GM19452 (cell line): Measurements from ENCODE around the gene LRRC47.

Experiments used
- ATAC-seq: cut with Tn5 transposase; IDR thresholded peaks from one replicate; pipeline ENCODE4 v1.9.1; 2021; ENCODE audit not compliant: unreplicated experiment

Gene LRRC47

DNA sequence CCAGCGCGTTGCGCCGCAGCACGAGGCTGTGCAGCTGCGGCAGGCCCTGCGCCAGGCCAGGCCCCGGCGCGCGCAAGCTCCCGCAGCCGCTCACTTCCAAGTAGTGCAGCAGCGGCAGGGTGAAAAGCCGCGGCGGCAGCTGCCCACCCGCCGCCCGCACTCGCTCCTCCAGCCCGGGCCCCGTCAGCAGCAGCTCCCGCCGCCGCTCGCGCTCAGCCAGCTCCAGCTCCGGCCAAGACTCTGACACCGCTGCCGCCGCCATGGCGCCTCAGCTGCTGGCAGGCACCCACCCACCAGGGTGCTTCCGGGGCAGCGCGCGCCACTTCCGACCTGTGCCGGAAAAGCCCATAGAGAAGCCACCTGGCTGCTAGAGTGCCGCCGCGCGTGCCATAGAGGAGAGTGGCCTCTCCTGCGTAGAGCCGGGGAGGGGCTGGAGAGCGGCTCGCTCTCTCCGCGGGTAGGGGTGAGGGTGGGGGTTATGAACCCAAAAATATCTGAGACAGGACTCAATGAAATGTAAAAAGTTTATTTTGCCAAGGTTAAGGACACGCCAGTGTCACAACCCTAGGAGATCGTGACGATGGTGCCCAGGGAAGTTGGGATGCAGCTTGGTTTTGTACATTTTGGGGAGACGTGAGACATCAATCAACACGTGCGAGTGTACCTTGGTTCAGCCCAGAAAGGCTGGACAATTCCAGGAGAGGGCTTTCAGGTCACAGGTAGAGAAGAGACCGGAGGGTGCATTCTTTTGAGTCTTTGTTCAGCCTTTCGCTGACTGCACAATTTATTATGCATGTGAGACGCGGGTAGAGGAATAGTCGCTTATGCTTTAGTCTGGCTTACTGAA lies at the start of gene LRRC47:
TSS of gene LRRC47 (minus strand) at position 284 of the 847 bp plus-strand sequence. CDS start at position 262, 22 bp downstream.
- peak; percentile 98 for ATAC-seq

DNA sequence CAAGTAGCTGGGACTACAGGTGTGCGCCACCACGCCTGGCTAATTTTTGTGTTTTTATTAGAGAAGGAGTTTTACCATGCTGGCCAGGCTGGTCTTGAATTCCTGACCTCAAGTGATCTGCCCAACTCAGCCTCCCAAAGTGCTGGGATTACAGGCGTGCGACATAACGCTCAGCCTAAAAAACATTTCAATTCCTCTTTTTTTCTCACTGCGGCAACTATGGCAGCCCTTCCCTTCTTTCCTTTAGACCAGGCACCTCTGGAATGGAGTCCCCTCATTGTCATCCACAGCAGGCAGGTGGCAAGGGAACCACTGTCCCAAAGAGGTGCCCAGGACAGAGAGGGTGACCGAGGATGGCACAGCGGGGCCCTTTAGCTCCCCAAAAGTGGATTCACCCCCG lies 46.6 kb upstream of the LRRC47 start:
- ATAC-seq, result no peak

DNA sequence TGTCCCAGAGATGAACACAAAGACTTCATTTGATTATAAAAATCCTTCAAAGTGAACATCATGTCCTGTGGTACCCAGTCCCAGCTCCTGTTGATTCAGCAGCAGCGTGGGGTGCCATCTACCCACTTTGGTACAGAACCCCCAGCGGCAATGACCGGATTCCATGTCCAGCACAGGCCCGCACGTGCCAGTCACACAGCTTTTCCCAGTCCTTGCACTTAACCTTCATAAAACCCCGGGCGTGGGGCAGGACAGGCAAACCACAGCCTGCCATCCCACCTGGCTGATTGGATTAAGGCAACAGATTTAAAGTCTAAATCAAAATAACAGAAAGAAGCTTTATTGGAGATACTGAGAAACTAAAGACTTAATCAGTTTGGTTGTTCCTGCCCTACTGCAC lies 45.2 kb upstream of the LRRC47 start:
- ATAC-seq, result no peak

DNA sequence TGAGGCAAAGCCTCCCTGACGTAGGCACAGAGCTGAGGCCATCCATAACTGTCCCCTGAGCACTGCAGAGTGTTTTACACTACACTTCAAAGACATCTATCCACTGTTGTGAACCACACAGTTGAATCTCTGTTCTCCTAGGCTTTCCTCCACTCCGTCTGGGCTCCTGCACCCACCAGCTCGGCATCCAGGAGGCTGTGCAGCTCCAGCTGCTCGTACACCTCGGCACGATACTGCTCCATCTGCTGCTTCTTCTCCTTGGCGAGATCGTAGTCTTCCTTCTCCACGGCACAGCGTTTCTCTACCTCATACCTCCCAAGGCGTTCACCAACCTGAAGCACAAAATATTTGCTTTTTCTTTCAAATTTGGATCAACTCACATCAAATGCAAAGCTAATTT lies 42.5 kb upstream of the LRRC47 start:
- no peak for ATAC-seq

DNA sequence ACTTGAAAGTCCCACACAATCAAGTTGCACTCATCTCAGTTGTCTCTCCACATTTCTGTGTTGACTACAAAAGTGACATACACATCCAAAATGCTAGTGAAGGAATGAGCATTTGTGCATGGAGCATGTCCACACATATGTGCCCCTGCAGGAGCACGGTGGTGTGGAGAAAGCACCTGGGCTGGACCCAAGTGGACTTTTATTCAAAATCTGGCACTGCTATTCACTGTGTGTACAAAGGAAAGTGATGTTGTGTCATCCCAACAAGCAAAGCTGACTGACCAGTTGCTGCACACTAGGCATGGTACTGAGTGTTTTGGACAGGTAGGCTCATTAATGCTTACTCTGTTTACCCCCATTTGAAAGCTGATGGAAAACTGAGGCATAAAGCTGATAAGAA lies 41.4 kb upstream of the LRRC47 start:
- no peak for ATAC-seq

DNA sequence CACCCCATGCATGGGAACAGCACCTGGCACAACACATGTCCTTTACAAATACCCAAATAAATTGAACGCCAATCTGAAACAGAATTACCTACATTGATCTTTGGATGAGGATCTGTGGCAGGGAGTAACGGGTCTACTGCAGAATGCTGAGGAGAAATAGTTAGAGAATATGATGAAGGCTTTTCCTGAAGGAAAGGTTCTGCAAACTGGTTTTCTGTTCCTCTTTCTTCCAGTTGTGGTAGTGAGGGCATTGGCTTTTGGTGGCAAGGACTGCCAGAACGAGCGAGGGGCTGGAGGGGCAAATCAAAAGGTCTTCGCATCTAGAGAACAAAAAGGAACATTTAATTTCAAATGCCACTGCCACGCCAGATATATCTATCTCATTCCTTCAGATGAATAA lies 40.9 kb upstream of the LRRC47 start:
- no peak for ATAC-seq

DNA sequence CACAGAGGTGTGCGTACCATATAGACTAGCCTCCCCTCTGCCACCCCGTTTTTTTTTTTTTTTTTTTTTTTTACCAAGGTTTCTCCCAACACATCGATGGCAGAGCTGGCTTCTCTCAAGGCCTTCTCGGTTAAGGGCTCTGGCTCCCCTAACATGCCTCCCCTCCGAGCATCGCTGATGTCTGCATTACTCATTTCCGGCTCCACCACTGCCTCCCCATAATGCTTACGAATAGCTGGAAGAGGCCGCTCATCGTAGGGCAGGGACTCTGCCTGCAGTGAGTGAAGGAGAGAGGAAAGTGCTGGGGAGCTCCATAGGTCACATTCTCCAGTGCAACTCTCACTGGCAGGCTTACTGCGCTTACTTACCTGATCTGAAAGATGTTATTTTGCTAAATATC lies 40.1 kb upstream of the LRRC47 start:
- no peak for ATAC-seq

DNA sequence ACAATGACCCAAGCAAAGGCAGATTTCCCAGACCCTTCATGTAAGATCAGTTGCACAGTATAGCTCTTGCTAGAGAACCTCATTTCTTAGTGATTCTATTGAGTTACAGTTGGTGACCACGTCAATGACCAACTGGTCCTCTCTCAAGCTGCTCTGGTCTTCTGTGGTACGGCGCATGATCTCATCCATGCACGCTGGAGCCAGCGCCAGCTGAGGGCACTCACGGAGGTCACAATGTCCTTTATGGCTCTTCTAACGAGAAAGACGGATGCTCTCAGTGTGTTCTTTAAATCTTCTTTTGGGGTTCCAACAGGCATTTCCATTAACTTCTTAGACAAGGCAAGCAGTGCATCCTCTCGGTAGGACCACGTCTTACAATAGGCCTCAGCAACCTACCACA lies 38.4 kb upstream of the LRRC47 start:
- no peak for ATAC-seq

DNA sequence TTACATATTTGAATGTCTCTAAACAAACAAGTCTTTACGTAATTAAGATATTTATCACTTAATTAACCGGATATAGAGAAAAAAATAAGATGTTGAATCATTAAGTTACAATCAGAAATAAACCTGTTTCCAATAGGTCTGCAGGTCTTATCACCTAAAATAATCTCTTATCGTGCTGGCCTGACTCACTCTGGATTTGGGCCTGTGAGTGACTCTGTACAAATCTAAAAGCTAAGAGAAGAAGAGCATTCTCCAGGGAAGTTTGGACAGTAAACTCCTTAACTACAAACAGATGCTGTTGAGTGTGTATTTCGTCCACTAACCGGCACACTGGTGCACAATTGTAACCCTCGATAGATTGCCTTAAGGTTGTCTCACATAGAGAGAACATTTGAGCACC lies 35.4 kb upstream of the LRRC47 start:
- no peak for ATAC-seq

DNA sequence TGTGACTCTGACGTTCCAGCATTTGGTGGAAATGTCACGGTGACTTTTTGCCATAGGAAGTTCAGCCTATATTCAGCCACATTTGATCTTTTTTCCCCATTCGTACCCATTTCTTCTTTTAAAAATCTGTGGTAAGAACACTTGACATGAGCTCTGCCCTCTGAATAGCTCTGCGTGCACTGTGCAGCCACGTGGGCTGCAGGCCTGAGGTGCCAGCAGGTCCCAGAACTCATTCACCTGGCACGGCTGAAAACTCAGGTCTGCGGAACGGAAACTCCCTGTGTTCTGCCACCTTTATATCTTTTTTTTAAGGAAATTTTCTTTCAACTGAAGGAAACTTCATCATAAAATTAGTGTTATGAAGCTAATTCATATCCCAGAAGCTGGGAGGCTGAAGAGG lies 32.1 kb upstream of the LRRC47 start:
- no peak for ATAC-seq

DNA sequence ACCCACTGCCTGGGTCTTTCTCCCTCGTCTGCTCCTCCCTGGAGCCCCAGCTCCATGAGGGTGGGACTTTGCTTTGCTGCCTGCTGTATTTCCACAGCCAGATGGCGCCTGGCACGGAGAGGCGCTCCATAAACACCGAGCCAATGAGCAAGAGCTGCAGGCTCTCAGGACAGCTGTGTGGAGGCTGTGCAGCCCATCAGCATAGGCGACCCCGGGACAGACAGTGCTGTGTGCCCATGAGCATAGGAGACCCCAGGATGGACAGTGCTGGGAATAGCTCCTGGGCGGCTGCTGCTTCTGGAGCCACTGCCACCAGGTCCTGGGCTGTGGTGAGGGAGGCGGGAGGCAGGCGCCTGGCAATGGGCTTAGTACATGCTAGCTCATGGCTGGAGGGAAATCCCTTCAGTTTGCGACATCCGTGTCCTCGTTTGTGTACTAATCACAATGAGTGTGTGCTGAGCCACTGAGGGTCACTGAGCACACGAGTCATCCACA lies 31.6 kb upstream of the LRRC47 start:
- no peak for ATAC-seq

DNA sequence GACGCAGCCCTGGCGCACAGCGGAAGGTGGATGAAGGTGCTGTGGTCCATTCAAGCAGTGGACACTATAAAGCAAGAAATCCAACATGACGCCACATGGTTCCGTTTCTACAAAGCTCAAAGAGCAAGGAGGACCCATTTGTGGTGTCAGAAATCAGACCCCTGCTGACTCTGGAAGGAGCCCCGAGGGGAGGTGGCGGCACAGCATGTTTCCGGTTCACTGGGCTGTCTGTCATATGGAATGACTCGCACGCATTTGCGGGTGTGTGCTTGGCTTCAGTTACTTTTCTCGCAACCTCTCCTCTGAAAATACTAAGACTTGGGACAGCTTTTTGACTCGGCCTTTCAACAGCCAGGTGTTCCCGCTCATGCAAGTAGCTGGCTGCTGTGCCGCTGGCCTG lies 29.1 kb upstream of the LRRC47 start:
- no peak for ATAC-seq

DNA sequence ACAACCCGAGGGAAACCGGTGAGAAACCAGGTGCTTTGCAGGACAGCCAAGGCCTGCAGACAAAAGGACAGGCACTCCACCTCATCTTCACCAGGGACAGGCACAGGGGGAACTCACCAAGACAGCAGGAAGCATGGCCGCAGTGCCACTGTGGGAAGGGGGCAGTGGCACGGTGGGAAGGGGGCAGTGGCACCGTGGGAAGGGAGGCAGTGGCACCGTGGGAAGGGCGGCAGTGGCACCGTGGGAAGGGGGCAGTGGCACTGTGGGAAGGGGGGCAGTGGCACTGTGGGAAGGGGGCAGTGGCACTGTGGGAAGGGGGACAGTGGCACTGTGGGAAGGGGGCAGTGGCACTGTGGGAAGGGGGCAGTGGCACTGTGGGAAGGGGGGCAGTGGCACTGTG lies 28.4 kb upstream of the LRRC47 start:
- no peak for ATAC-seq

DNA sequence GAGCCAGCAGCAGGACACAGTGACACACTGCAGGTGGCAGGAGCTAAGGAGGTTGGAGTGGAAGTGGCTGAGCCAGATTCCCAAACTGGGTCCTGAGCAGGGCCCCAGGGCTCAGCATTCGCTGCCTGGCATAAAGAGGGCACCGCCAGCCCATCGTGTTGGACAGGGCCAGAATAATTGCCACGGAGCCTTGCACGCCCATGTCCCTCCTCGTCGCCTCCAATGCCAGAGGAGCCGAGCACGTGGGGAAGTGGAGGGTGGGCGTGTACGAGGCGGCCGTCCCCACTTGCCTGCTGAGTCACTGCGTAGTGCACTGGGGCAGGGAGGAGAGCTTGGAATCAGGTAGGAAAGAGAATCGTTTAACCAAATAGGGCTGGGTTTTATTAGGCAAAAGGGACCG lies 26.1 kb upstream of the LRRC47 start:
- ATAC-seq, result no peak

DNA sequence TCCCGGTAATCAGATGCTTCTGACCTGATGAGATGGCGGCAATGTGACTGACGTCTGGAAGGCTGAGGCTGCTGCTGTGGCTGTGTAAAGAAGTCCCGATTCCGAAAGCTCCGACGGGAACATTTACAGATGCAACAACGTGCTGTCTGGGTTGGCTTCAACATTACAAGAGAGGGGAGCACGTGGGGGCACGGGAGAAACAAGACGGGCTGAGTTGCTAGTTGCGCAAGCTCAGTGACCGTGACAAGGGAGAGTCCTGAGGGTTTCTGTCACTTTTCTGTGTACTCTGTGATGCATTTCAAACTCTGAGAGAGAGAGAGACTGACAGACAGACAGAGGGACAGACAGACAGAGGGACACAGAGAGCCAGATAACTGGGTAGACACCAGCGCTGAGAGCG lies 25.6 kb upstream of the LRRC47 start:
- no peak for ATAC-seq

DNA sequence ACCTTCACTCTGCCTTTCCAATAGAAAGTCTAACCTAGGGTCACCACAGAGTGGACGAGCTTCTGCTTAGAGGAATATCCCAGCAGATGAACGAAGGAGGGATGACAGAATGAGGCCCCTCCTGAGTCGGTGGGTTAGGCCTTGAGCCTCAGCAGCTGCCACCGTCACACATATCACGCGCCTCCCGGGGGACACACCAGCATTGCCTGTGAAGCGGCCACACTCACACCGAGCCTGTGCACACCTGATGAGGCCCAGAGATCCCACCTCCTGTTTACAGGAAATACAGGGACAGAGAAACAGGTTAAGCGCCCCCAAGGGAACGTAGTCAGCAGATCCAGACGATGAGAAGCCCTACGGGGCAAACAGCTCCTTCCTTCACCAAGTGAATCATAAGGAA lies 25.1 kb upstream of the LRRC47 start:
- no peak for ATAC-seq

DNA sequence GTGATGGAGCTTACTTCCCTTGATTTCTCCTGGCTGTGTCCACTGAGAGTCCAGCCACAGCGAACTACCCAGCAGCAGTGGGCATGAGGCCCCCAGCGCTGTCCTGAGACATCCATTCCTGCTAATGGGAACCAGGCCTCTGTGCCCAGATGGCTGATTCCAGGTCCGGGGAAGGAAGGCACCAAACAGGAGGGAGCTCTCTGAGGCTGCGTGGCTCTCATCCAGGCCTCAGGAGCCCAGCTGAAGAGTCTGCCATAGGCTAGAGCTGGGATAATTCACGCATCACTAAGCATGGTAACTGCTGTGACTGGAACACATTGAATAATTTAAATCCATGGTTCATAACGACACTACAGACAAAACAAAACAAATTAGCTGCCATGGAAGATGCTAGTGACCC lies 24.7 kb upstream of the LRRC47 start:
- no peak for ATAC-seq

DNA sequence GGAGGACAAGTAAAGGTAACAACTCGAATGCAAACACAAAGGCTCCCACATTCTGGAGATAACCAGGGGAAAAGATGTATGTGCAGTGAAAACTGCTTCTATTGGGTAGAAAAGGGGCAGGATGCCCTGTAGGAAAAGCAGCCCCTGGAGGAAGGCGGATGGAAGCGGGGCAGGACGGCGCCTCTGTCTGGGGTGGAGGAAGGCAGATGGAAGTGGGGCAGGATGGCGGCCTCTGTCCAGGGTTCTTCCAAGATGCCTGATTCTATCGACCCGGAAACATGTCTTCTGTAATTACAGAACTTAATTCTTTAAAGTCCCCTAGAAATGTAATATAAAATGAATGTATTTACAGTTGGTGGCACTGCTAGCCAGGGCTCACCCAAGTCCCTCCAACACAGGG lies 24.0 kb upstream of the LRRC47 start:
- ATAC-seq, result no peak

DNA sequence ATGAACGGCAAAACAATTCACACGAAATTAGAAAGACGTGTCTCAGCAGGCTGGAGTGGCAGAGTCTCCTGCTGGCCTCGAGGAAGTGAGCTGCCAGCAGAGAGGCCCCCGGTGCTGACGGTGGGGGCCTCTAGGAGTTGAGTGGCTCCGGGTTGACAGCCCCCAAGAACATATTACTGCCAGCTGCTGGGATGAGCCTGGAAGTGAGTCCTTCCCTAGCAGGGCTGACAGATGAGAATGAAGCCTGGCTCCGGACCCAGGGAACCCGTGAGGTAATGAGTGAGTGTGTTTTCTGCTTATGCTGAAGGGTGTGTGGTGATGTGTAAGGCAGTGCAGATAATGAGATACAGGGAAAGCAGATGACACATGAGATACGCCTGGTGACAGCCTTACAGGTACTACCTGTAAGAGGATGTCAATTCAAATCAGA lies 23.5 kb upstream of the LRRC47 start:
- no peak for ATAC-seq

DNA sequence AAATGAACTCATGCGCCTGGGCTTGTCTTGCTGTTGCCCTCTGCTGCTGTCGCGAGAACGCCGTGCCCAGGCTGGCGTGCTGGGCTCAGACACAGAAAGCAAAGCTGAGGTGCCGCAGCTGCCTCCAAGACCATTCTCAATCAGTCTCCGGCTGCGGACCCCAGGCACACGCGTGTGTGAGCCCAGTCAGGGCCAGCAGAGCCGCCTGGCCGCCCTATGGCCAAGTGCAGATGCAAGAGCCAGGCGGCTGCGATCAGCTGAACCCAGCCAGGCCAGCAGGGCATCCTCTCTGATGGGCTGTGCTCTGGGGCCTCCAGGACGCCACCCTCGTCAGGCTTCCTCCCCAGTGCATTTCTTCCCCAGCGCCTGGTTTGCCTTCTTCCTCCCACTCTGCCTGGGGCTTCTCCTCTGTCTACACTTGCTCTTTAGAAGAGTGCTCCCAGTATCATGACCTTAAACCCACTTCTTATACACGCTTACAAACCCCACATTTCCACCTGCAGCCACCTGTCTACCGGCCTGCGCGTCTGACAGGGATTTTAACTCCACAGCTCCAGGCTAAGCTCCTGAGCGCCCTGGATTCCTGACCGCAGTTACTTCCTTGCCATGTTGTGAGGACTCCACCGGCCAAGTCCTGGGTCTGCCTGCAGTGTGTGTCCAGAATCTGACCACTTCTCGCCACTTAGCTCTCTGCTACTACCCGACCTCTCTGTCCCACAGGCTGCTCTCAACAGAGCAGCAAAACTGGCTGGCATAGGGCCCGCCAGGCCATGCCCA lies 21.7 kb upstream of the LRRC47 start:
- ATAC-seq, result no peak

DNA sequence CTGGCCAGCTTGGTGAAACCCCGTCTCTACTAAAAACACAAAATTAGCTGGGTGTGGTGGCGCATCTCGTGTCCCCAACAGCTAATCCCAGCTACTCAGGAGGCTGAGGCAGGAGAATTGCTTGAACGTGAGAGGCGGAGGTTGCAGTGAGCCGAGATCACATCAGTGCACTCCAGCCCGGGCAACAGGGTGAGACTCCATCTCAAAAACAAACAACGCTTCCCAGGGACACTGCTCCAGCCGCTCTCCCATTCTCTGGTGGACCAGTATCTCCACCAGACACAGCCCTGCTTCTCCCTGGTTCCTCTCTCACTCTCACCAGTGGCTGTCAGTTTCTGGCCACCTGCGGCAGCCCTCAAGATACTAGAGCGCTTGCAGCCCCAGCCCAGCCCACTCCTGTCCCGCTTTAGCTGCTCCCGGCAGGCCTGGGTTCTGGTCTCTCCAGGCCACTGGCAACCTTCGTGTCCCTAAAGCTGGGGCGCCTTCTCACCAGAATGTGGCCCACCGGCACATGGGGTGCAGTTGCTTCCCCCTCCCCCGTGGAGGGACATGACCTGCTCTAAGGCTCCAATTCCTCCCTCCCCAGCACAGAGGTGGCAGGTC lies 20.9 kb upstream of the LRRC47 start:
- ATAC-seq, result no peak
